ENCODE measurements around the gene TEX35. TPM values are rescaled to one million over a fixed set of nuclear protein-coding genes. Genes with fewer than 3 reads are reported as not detected.

The TEX35 gene
- total RNA-seq: not detected

DNA sequence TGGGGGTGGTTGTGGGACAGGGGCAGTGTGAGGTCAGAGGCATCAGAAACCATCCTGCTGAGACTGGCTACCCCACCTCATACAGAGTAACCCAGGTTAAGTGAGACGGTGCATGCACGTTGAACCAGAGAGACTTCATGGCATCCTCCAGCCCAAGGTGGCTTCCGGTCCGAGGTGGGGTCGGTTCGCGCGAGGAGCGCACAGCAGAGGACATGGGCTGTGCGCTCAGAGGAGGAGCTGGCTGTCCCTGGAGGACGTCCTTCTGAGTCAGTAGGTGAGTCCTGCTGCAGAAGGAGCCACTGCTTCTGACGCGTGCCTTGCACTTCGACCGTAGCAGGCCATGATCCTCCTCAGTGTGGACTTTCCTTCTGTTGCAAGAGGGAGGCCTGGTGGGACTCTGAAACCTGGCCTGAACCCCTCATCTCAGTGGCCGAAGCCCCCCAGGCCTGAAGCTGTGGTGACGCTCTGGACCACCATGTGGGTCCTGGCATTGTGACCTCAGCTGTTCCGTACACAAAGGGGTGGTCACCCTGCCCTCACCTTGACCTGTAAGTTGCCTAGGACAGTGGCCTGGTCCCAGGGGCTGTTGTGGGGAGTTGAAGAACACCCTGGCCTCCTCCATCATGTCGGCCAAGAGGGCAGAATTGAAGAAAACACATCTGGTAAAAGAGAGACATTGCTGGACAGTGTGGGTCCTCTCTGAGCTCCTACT, at the start of gene TEX35:
TSS of gene TEX35 (plus strand) at position 544 of the 712 bp plus-strand sequence. CDS start at position 624, 80 bp downstream.
- no peak within 1 kb of the TSS for H3K4me3 Mint-ChIP-seq
- ATAC-seq (no peak), DNase-seq (no peak)
- H3K27me3 Mint-ChIP-seq (ENCODE audit: low read depth): no peaks in the 10 kb centered on the region
- no peaks in the 10 kb centered on the region for H3K4me1 Mint-ChIP-seq (ENCODE audit: low read depth)
- no peaks in the 10 kb centered on the region for H3K9me3 Mint-ChIP-seq
- H3K36me3 Mint-ChIP-seq (ENCODE audit: insufficient read depth): no peaks in the 10 kb centered on the region

DNA sequence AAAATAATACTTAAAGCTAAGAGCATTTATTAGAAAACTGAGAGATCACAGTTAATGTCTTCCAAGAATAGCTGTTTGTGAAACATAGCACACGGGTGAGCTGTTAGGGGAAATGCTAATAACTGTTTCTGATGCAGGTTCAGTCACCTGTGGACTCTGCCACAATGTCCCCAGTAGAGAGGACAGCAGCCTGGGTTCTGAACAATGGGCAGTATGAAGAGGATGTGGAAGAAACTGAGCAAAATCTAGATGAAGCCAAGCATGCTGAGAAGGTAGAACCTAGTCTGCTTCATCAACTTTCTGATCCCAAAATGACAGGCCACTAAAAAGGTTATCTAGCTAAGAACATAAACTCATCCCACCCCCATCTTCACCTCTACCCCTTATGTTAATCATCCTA, 48.8 kb upstream of the TEX35 start:
- H3K9me3 Mint-ChIP-seq: no peaks in the 10 kb centered on the region
- DNase-seq: no peak
- no peaks in the 10 kb centered on the region for H3K4me1 Mint-ChIP-seq (ENCODE audit: low read depth)
- ATAC-seq: no peak
- peaks cover 4% of the 10 kb centered on the region for H3K27me3 Mint-ChIP-seq (ENCODE audit: low read depth)
- no peaks in the 10 kb centered on the region for H3K36me3 Mint-ChIP-seq (ENCODE audit: insufficient read depth)
- H3K4me3 Mint-ChIP-seq: no peak overlapping the region

DNA sequence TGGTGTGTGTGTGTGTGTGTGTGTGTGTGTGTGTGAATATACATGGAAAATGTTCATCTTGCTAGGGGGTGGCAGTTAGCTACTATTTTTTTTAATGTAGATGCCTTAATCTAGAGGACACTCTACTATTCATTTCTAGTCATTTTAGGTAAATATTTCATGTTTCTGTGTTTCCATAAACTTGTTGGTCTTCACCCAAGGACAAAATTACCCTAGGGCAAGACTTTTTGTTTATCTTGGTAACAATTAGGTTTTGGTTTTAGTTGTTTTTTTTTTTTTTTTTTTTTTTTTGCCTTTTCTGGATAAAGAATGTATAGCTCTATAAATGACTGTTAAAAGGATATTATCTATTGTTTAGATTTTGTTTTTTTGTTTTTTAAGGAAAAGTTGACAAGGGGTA, 48.3 kb upstream of the TEX35 start:
- Mint-ChIP-seq H3K9me3 (no peaks in the 10 kb centered on the region), H3K4me1 (ENCODE audit: low read depth) (no peaks in the 10 kb centered on the region), H3K36me3 (ENCODE audit: insufficient read depth) (no peaks in the 10 kb centered on the region), H3K4me3 (no peak overlapping the region), H3K27me3 (ENCODE audit: low read depth) (peaks cover 4% of the 10 kb centered on the region)
- DNase-seq: no peak
- ATAC-seq: no peak

DNA sequence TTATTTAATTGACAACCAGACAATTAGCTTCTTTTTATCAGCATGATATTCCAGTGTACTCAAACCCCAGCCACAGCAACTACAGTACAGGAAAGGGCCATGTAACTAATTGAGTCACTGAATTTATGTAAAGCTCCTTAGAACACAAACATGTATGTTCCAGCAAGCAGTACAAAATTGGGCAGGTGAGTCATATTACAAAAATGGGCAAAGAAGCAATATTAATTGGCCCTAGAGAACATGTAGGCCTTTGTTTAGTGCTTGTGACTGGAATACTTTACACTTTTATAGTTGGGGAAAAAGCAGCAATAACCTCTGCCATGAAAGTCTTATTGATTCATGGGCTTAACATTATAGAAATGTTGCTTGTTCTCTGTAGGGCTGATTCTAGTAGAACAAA, 47.9 kb upstream of the TEX35 start:
- H3K27me3 Mint-ChIP-seq (ENCODE audit: low read depth): peaks cover 4% of the 10 kb centered on the region
- no peaks in the 10 kb centered on the region for H3K36me3 Mint-ChIP-seq (ENCODE audit: insufficient read depth)
- H3K4me1 Mint-ChIP-seq (ENCODE audit: low read depth): no peaks in the 10 kb centered on the region
- no peaks in the 10 kb centered on the region for H3K9me3 Mint-ChIP-seq
- ATAC-seq: no peak
- DNase-seq: no peak
- H3K4me3 Mint-ChIP-seq: no peak overlapping the region

DNA sequence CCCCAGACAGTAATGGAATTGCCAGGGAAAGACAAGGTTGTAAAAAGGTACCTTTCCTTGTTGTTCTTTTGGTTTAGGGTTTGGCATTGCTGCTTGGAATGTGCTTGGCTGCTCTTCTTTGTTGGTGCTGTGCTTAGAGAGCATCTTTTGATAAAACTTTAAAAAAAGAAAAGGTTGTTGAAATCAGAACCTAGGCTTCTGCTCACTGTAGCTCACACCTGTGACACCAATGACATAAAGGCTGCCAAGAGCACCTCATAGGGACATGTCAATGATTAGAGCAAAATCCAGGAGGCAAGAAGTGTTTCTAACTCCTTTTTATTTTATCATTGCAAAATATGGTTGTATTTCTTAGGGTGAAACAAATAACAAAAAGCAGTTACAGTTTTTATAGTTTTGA, 45.1 kb upstream of the TEX35 start:
- H3K4me3 Mint-ChIP-seq: no peak overlapping the region
- no peak for DNase-seq
- H3K4me1 Mint-ChIP-seq (ENCODE audit: low read depth): no peaks in the 10 kb centered on the region
- ATAC-seq: no peak
- peaks cover 16% of the 10 kb centered on the region for H3K27me3 Mint-ChIP-seq (ENCODE audit: low read depth)
- no peaks in the 10 kb centered on the region for H3K9me3 Mint-ChIP-seq
- H3K36me3 Mint-ChIP-seq (ENCODE audit: insufficient read depth): no peaks in the 10 kb centered on the region

DNA sequence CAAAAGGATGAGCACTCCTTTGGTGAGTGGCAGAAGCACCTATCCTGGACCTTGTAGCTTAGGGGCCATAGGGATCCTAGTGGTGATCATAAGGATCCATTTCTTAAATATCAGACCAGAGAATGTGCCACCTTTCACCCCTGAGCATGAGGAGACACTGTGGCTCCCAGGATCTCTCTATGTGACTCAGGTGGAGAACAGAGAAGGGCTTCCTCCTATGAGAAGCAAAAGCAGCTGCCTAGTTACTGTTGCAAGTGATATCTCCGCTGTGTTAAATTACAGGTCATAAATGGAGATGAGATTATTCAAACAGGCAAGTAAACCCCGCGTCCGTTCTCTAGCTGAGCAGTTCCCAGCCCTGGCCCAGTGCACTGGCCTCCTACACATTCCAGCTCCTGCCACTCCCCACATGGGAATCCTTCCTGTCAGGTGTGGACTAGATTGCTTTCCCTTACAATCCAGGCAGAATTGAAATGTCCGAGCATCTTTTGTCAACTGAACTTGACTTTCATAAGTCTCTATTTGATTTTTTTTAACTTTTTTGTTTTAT, 42.4 kb upstream of the TEX35 start:
- H3K4me1 Mint-ChIP-seq (ENCODE audit: low read depth): no peaks in the 10 kb centered on the region
- H3K27me3 Mint-ChIP-seq (ENCODE audit: low read depth): peaks cover 21% of the 10 kb centered on the region
- H3K36me3 Mint-ChIP-seq (ENCODE audit: insufficient read depth): no peaks in the 10 kb centered on the region
- H3K4me3 Mint-ChIP-seq: no peak overlapping the region
- no peak for DNase-seq
- H3K9me3 Mint-ChIP-seq: no peaks in the 10 kb centered on the region
- ATAC-seq: no peak

DNA sequence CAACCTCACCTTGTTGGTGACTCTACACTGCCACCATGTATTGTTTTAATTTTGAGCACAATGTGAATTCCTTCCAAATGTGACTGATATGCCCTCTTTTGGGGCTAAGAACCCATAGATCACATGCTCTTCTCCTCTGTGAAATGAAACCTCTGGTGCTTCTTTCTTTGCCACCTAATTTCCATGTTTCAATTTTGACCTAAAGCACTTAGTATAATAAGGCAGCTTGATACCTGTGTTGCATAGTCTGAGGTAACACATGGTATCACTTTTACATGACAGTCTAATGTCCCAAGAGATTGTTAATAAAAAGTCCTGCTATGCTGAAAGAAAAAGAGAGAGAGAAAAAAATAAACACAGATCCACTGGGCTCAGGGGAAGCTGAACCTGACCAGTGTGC, 40.4 kb upstream of the TEX35 start:
- Mint-ChIP-seq H3K9me3 (no peaks in the 10 kb centered on the region), H3K36me3 (ENCODE audit: insufficient read depth) (no peaks in the 10 kb centered on the region), H3K4me1 (ENCODE audit: low read depth) (no peaks in the 10 kb centered on the region), H3K27me3 (ENCODE audit: low read depth) (peaks cover 25% of the 10 kb centered on the region), H3K4me3 (no peak overlapping the region)
- DNase-seq (no peak), ATAC-seq (no peak)

DNA sequence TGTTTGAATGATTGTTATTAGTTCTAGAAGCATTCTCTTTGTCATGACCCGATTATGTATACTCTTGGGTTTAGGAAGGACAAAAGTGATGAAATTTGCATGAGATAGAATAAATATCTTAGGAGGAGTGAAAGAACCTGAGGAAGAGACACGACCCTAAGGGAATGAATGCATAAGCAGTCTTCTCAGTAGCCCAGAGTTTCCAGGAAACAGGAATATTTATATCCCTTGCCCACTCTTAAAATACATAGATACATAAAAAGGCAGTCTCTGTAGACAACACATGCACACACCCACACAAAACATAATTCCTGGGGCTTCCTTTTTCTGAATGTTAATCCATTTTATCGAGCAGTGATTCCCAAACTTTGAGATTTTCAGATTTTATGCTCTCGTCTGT, 35.5 kb upstream of the TEX35 start:
- no peak for DNase-seq
- H3K4me1 Mint-ChIP-seq (ENCODE audit: low read depth): no peaks in the 10 kb centered on the region
- H3K36me3 Mint-ChIP-seq (ENCODE audit: insufficient read depth): no peaks in the 10 kb centered on the region
- H3K9me3 Mint-ChIP-seq: no peaks in the 10 kb centered on the region
- no peak for ATAC-seq
- peaks cover 20% of the 10 kb centered on the region for H3K27me3 Mint-ChIP-seq (ENCODE audit: low read depth)
- no peak overlapping the region for H3K4me3 Mint-ChIP-seq

DNA sequence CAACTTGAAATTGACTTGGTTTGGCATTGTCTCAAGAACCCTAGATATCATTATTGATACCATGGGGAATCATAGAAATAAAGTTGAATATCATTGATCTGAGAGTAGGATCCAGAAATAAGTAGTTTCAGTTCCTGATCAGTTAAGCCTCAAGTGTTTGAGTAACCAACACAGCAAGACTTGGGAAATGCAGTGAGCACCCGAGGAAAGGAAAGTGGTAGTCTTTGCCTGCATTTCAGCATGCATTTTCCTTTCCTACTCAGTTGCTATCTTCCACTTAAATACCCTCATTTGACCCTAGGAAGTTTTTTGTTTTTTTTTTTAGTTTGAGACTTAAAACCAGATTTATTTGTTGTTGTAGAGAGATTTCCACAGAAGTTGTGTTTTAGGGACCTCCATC, 35.1 kb upstream of the TEX35 start:
- Mint-ChIP-seq H3K27me3 (ENCODE audit: low read depth) (peaks cover 16% of the 10 kb centered on the region), H3K36me3 (ENCODE audit: insufficient read depth) (no peaks in the 10 kb centered on the region), H3K9me3 (no peaks in the 10 kb centered on the region), H3K4me1 (ENCODE audit: low read depth) (no peaks in the 10 kb centered on the region), H3K4me3 (no peak overlapping the region)
- ATAC-seq: no peak
- DNase-seq: no peak

DNA sequence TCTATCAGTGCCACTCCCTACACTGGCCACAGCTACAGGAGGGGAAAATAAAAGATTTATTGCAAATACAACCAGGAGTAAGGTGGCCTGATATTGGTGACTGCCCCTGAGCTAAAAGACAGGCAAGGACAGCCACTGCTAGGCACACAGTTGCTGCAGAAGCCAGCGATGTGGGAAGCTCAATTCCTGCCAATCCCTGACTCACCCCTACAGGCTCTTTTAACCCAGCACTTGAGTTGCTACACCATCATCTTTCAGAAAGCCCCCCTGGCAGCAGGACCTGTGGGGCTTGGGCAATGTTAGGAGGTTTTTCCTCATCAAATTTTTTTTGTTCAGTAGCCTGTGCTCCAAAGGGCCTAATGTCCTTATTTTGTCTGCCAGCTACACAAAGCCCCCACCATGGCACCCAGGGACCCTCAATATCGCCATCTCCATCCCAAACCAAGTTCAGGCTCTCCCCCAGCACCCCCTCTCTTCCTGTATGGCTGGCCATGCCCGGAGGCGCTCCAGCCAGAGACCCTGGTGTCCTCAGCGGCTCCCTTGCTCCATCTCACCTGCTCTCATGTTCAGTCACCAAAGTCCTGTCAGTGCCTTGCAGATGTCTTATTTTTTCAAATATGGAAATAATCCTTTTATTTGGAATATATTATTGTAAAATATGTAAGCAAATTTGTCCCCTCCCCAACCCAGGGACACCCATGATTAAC, 29.5 kb upstream of the TEX35 start:
- no peak for DNase-seq
- no peak for ATAC-seq
- no peaks in the 10 kb centered on the region for H3K36me3 Mint-ChIP-seq (ENCODE audit: insufficient read depth)
- no peak overlapping the region for H3K4me3 Mint-ChIP-seq
- peaks cover 11% of the 10 kb centered on the region for H3K27me3 Mint-ChIP-seq (ENCODE audit: low read depth)
- no peaks in the 10 kb centered on the region for H3K9me3 Mint-ChIP-seq
- no peaks in the 10 kb centered on the region for H3K4me1 Mint-ChIP-seq (ENCODE audit: low read depth)

DNA sequence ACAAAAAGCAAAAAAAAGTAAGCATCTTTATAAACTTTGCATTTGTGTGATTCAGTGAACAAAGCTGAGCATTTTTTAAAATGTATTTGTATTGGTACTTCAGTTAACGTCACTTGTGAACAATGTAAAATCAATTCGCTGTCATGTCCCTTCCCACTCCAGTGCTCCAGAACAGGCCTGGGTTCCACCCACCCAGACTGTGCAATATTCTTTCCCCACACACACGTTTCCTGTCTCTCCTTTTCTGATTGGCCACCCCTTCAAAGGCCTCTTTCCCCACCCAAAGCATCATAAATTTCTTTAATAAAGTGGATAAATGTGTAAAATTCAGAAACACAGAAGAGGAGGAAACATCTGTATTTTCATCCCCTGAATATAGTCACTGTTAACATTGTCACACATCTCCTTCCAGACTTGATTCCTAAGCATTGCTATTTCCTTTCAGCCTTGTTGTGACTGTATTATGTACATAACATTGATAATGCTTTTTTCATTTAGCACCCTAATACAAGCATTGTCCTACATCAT, 28.1 kb upstream of the TEX35 start:
- no peaks in the 10 kb centered on the region for H3K36me3 Mint-ChIP-seq (ENCODE audit: insufficient read depth)
- no peaks in the 10 kb centered on the region for H3K4me1 Mint-ChIP-seq (ENCODE audit: low read depth)
- peaks cover 11% of the 10 kb centered on the region for H3K27me3 Mint-ChIP-seq (ENCODE audit: low read depth)
- ATAC-seq (no peak), DNase-seq (no peak)
- no peaks in the 10 kb centered on the region for H3K9me3 Mint-ChIP-seq
- H3K4me3 Mint-ChIP-seq: no peak overlapping the region

DNA sequence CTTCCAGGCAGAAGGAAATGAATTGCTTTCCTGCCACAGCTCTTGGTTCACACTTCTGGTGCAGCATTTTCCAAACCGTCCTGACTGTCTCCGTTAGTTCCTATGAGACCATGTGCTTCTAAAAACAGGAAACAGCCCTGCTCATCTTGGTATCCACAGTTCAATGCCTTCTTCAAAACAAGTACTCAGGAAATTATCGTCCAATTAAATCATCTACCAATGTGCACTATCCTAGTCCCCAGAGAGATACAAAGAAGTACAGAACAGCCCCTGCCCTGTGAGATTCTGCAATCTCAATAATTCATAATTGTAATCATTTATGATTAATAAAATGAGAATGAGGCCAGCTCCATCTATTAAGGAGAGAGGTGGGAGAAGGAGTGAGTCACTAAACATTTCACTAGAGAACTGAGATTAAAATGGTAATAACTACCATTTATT, 27.3 kb upstream of the TEX35 start:
- no peaks in the 10 kb centered on the region for H3K36me3 Mint-ChIP-seq (ENCODE audit: insufficient read depth)
- no peak for ATAC-seq
- H3K27me3 Mint-ChIP-seq (ENCODE audit: low read depth): peaks cover 9% of the 10 kb centered on the region
- H3K9me3 Mint-ChIP-seq: no peaks in the 10 kb centered on the region
- DNase-seq: no peak
- no peak overlapping the region for H3K4me3 Mint-ChIP-seq
- no peaks in the 10 kb centered on the region for H3K4me1 Mint-ChIP-seq (ENCODE audit: low read depth)

DNA sequence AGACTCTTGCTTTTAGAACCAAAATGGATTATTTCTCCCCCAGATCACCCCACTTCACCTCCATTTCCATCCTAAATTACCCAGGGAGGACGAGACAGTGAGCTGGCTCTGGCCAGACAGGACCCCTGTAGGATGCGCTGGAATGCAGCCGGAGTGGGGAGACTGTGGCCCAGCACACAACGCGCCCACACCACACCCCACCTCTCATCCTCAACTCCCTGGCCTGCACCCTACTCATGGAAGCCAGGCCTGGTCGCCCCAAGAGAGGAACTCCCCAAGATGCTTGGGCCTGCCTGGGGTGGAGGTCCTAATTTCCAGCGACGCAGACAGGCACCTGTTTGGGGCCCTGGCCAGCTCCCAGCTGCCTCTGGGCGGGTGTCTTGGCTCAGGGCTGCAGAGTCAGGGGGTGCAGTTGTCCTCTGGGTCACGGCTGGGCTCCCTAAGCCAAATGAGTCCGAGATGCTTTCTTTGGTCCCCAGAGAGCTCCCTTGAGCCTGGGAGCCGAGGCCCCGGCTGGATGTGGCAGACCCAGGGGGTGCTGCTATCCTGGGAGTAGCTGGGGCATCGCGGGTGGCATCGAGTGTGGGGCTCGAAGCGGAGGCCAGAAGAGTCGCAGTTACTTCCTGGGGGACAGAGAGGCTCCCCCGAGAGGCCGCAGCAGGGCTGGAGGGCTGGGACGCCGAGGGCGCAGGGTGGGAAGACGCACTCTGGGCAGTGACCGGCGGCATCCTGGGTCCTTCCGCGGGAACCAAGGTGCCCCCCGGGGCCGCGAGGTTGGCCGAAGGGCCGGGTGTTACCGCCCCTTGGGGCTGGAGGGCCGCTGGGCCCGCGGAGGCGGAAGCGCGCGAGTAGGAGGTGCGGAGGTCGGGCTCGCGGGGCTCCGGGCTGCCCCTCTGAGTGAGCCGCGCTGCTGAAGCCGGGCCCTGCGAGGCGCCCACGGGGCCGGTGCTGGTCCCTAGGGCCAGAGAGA, 26.5 kb upstream of the TEX35 start:
- peak in 1 of 2 donors; percentile 8 for ATAC-seq

DNA sequence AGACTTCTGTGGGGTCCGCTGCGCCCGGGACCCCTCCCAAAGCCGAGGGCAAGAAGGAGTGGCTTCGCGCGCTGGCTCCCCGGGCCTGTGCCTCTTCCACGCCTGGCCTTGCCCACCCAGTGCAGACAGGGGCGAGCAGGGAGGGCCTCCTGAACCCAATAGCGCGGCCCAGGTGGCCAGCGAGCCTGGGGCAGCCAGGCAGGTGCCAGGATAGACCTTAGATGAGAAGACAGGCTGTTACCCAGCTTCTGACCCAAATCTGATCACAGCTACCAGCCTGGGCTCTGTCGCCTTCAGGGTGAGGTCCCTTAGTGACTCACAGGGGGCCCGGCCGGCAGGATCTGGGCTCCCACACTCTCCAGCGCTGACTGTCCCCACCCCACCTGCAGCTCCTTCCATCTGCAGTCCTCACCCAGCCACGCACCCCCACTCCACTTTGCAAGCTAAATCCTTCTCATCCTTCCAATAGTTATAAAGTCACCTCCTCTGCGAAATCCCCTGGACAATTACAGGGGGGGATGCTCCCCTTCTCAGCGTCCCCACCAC, 25.8 kb upstream of the TEX35 start:
- no peak overlapping the region for H3K4me3 Mint-ChIP-seq
- H3K9me3 Mint-ChIP-seq: no peaks in the 10 kb centered on the region
- H3K36me3 Mint-ChIP-seq (ENCODE audit: insufficient read depth): no peaks in the 10 kb centered on the region
- peaks cover 9% of the 10 kb centered on the region for H3K27me3 Mint-ChIP-seq (ENCODE audit: low read depth)
- no peak for DNase-seq
- no peak for ATAC-seq
- H3K4me1 Mint-ChIP-seq (ENCODE audit: low read depth): no peaks in the 10 kb centered on the region

More for the DNA sequence above, 26.5 kb upstream of the TEX35 start:
- no peaks in the 10 kb centered on the region for H3K4me1 Mint-ChIP-seq (ENCODE audit: low read depth)
- H3K9me3 Mint-ChIP-seq: no peaks in the 10 kb centered on the region
- no peak overlapping the region for H3K4me3 Mint-ChIP-seq
- peaks cover 9% of the 10 kb centered on the region for H3K27me3 Mint-ChIP-seq (ENCODE audit: low read depth)
- DNase-seq: no peak
- H3K36me3 Mint-ChIP-seq (ENCODE audit: insufficient read depth): no peaks in the 10 kb centered on the region

Data from activated T-cell treated with anti-CD3 and anti-CD28 coated beads, Interleukin-2, amount 50 U/mL, for 4 hours (primary cell).